HEK293 (cell line): Measurements from ENCODE around the gene CDHR1.

Experiments
- CTCF ChIA-PET: fragments of 350-600 bp; formaldehyde crosslinking; extraction: SDS; loops from one replicate; lab custom pipeline; 2021; ENCODE audit warnings: antibody characterized with exemption; lab: Yijun Ruan, JAX
- POLR2A ChIA-PET: fragments of 300-600 bp; formaldehyde crosslinking; extraction: SDS; loops from one replicate; lab custom pipeline; 2020; ENCODE audit warnings: antibody characterized with exemption, inconsistent platforms; lab: Yijun Ruan, JAX
- H3K27ac ChIP-seq: fragments of 200-500 bp; sonication (Bioruptor generic); 2 replicates; pipeline ENCODE4 v1.5.1; 2014; ENCODE audit warnings: low read depth, low read length, control low read depth, inconsistent platforms; ENCODE audit errors: extremely low read depth
- H3K36me3 ChIP-seq, 2 experiments: fragments of 200-500 bp in 1 of 2; sonication (Bioruptor generic) in 1 of 2; 1 replicate in 1 of 2; 2 replicates in 1 of 2; pipeline ENCODE4 v1.5.1; 2014 to 2017; ENCODE audit warnings: inconsistent platforms in 2 of 2, low read length in 2 of 2; ENCODE audit not compliant: control insufficient read depth in 2 of 2, insufficient read depth in 1 of 2
- H3K4me1 ChIP-seq: fragments of 200-500 bp; sonication (Bioruptor generic); 2 replicates; pipeline ENCODE4 v1.5.1; 2014; ENCODE audit warnings: mild to moderate bottlenecking, low read length, inconsistent platforms; ENCODE audit not compliant: control insufficient read depth, insufficient read depth
- H3K4me3 ChIP-seq: 2 replicates; pipeline ENCODE4 v1.5.1; 2011; ENCODE audit warnings: low read depth, mild to moderate bottlenecking, control low read depth, low read length, moderate library complexity
- H3K9me3 ChIP-seq: fragments of 200-500 bp; sonication (Bioruptor generic); 2 replicates; pipeline ENCODE4 v1.5.1; 2014; ENCODE audit warnings: low read depth, low read length, inconsistent platforms; ENCODE audit not compliant: control insufficient read depth, insufficient read depth
- OVOL3 ChIP-seq: fragments of 450-650 bp; formaldehyde crosslinking; IDR thresholded peaks from 2 replicates; pipeline ENCODE4 v1.5.1; 2016; ENCODE audit warnings: missing biosample characterization, missing genetic modification characterization
- RBAK ChIP-seq: fragments of 450-650 bp; formaldehyde crosslinking; IDR thresholded peaks from 2 replicates; pipeline ENCODE4 v1.5.1; 2016; ENCODE audit warnings: missing biosample characterization, missing genetic modification characterization
- YY1 ChIP-seq: fragments of 450-650 bp; formaldehyde crosslinking; IDR thresholded peaks from 2 replicates; pipeline ENCODE4 v1.5.1; 2018; ENCODE audit warnings: missing biosample characterization, missing genetic modification characterization
- ZBTB1 ChIP-seq: fragments of 450-650 bp; formaldehyde crosslinking; IDR thresholded peaks from 2 replicates; pipeline ENCODE4 v1.5.1; 2016; ENCODE audit warnings: missing biosample characterization, missing genetic modification characterization
- ZFP41 ChIP-seq: fragments of 450-650 bp; formaldehyde crosslinking; IDR thresholded peaks from 2 replicates; pipeline ENCODE4 v1.5.1; 2016; ENCODE audit warnings: missing biosample characterization, missing genetic modification characterization, borderline replicate concordance
- ZNF19 ChIP-seq: fragments of 450-650 bp; formaldehyde crosslinking; IDR thresholded peaks from 2 replicates; pipeline ENCODE4; 2016; ENCODE audit warnings: missing biosample characterization, missing genetic modification characterization, low read depth
- ZNF2 ChIP-seq: fragments of 450-650 bp; formaldehyde crosslinking; IDR thresholded peaks from 2 replicates; pipeline ENCODE4 v1.5.1; 2016; ENCODE audit warnings: missing biosample characterization, missing genetic modification characterization
- ZNF292 ChIP-seq: fragments of 450-650 bp; formaldehyde crosslinking; IDR thresholded peaks from 2 replicates; pipeline ENCODE4 v1.5.1; 2016; ENCODE audit warnings: low read depth, missing biosample characterization, missing genetic modification characterization, borderline replicate concordance
- ZNF324 ChIP-seq: fragments of 450-650 bp; formaldehyde crosslinking; IDR thresholded peaks from 2 replicates; pipeline ENCODE4 v1.5.1; 2016; ENCODE audit warnings: missing biosample characterization, missing genetic modification characterization
- ZNF529 ChIP-seq: fragments of 450-650 bp; formaldehyde crosslinking; IDR thresholded peaks from 2 replicates; pipeline ENCODE4 v1.5.1; 2017; ENCODE audit warnings: missing genetic modification characterization, missing biosample characterization; ENCODE audit not compliant: insufficient replicate concordance
- ZNF623 ChIP-seq: fragments of 450-650 bp; formaldehyde crosslinking; IDR thresholded peaks from 2 replicates; pipeline ENCODE4 v1.5.1; 2016; ENCODE audit warnings: missing biosample characterization, missing genetic modification characterization
- ZNF776 ChIP-seq: fragments of 450-650 bp; formaldehyde crosslinking; IDR thresholded peaks from 2 replicates; pipeline ENCODE4 v1.5.0; 2017; ENCODE audit warnings: missing biosample characterization, missing genetic modification characterization, borderline replicate concordance
- TF ChIP-seq, protein P1 (sequence below): fragments of 450-650 bp; formaldehyde crosslinking; IDR thresholded peaks from 2 replicates; pipeline ENCODE4 v1.5.1; 2016; ENCODE audit warnings: missing biosample characterization, missing genetic modification characterization
- TF ChIP-seq, protein P2 (sequence below): fragments of 450-650 bp; formaldehyde crosslinking; IDR thresholded peaks from 2 replicates; pipeline ENCODE4 v1.5.1; 2016; ENCODE audit warnings: missing biosample characterization, missing genetic modification characterization
- TF ChIP-seq, protein P3 (sequence below): fragments of 450-650 bp; formaldehyde crosslinking; IDR thresholded peaks from 2 replicates; pipeline ENCODE4 v1.5.1; 2016; ENCODE audit warnings: missing biosample characterization, missing genetic modification characterization, borderline replicate concordance
- TF ChIP-seq, protein P4 (sequence below): fragments of 450-650 bp; formaldehyde crosslinking; IDR thresholded peaks from 2 replicates; pipeline ENCODE4 v1.5.1; 2016; ENCODE audit warnings: missing biosample characterization, missing genetic modification characterization

The CDHR1 gene

GRCh38 chr10:84149854-84150253 lies 44.5 kb upstream of the CDHR1 start:
- Histone ChIP-seq H3K9me3 (no peaks in the 10 kb centered on the region), H3K4me1 (peaks cover 3% of the 10 kb centered on the region; the same call in 1 of the 2 replicates), H3K4me3 (no peak overlapping the region), H3K36me3 (peaks cover 63 to 79% of the 10 kb centered on the region in 2 experiments), H3K27ac (no peak overlapping the region)
- ChIA-PET CTCF (interaction anchor here (0.7 to 4.5 kb wide), 4 partner anchors 9 to 55 kb away, joined by 3 to 55 read pairs (median 12); partner anchors contain the start of gene GHITM), POLR2A (no interaction called here)
- TF ChIP-seq YY1 (tag by site-specific recombination) (no peak), ZNF292 (tag by site-specific recombination) (no peak), ZFP41 (tag by site-specific recombination) (no peak), ZNF776 (tag by site-specific recombination) (no peak), ZBTB1 (tag by site-specific recombination) (no peak), ZNF529 (tag by site-specific recombination) (no peak), ZNF623 (tag by site-specific recombination) (no peak), OVOL3 (no peak), RBAK (no peak), ZNF324 (tag by site-specific recombination) (no peak), ZNF19 (tag by site-specific recombination) (no peak), ZNF2 (tag by site-specific recombination) (no peak)
- TF ChIP-seq, protein P1, sequence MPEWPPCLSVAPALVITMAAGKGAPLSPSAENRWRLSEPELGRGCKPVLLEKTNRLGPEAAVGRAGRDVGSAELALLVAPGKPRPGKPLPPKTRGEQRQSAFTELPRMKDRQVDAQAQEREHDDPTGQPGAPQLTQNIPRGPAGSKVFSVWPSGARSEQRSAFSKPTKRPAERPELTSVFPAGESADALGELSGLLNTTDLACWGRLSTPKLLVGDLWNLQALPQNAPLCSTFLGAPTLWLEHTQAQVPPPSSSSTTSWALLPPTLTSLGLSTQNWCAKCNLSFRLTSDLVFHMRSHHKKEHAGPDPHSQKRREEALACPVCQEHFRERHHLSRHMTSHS (tag by site-specific recombination), result no peak
- TF ChIP-seq, protein P2, sequence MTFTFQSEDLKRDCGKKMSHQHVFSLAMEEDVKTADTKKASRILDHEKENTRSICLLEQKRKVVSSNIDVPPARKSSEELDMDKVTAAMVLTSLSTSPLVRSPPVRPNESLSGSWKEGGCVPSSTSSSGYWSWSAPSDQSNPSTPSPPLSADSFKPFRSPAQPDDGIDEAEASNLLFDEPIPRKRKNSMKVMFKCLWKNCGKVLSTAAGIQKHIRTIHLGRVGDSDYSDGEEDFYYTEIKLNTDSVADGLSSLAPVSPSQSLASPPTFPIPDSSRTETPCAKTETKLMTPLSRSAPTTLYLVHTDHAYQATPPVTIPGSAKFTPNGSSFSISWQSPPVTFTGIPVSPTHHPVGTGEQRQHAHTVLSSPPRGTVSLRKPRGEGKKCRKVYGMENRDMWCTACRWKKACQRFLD (tag by site-specific recombination), result no peak
- TF ChIP-seq, protein P3, sequence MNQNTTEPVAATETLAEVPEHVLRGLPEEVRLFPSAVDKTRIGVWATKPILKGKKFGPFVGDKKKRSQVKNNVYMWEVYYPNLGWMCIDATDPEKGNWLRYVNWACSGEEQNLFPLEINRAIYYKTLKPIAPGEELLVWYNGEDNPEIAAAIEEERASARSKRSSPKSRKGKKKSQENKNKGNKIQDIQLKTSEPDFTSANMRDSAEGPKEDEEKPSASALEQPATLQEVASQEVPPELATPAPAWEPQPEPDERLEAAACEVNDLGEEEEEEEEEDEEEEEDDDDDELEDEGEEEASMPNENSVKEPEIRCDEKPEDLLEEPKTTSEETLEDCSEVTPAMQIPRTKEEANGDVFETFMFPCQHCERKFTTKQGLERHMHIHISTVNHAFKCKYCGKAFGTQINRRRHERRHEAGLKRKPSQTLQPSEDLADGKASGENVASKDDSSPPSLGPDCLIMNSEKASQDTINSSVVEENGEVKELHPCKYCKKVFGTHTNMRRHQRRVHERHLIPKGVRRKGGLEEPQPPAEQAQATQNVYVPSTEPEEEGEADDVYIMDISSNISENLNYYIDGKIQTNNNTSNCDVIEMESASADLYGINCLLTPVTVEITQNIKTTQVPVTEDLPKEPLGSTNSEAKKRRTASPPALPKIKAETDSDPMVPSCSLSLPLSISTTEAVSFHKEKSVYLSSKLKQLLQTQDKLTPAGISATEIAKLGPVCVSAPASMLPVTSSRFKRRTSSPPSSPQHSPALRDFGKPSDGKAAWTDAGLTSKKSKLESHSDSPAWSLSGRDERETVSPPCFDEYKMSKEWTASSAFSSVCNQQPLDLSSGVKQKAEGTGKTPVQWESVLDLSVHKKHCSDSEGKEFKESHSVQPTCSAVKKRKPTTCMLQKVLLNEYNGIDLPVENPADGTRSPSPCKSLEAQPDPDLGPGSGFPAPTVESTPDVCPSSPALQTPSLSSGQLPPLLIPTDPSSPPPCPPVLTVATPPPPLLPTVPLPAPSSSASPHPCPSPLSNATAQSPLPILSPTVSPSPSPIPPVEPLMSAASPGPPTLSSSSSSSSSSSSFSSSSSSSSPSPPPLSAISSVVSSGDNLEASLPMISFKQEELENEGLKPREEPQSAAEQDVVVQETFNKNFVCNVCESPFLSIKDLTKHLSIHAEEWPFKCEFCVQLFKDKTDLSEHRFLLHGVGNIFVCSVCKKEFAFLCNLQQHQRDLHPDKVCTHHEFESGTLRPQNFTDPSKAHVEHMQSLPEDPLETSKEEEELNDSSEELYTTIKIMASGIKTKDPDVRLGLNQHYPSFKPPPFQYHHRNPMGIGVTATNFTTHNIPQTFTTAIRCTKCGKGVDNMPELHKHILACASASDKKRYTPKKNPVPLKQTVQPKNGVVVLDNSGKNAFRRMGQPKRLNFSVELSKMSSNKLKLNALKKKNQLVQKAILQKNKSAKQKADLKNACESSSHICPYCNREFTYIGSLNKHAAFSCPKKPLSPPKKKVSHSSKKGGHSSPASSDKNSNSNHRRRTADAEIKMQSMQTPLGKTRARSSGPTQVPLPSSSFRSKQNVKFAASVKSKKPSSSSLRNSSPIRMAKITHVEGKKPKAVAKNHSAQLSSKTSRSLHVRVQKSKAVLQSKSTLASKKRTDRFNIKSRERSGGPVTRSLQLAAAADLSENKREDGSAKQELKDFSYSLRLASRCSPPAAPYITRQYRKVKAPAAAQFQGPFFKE (tag by site-specific recombination), result no peak
- TF ChIP-seq, protein P4, sequence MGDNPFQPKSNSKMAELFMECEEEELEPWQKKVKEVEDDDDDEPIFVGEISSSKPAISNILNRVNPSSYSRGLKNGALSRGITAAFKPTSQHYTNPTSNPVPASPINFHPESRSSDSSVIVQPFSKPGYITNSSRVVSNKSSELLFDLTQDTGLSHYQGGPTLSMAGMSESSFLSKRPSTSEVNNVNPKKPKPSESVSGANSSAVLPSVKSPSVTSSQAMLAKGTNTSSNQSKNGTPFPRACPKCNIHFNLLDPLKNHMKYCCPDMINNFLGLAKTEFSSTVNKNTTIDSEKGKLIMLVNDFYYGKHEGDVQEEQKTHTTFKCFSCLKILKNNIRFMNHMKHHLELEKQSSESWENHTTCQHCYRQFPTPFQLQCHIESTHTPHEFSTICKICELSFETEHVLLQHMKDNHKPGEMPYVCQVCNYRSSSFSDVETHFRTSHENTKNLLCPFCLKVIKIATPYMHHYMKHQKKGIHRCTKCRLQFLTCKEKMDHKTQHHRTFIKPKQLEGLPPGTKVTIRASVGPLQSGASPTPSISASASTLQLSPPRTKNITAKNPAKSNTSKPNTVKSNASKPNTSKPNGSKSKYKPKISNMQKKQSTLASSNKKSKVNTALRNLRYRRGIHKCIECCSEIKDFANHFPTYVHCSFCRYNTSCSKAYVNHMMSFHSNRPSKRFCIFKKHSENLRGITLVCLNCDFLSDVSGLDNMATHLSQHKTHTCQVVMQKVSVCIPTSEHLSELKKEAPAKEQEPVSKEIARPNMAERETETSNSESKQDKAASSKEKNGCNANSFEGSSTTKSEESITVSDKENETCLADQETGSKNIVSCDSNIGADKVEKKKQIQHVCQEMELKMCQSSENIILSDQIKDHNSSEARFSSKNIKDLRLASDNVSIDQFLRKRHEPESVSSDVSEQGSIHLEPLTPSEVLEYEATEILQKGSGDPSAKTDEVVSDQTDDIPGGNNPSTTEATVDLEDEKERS (tag by site-specific recombination), result no peak
